ENCODE data around the gene ZNF554. TPM values are rescaled to one million over a fixed set of nuclear protein-coding genes. Genes with fewer than 3 reads are reported as not detected.

ZNF554 gene
- total RNA-seq, 1 experiment from 2014 or later, result 5.9 TPM

GRCh38 chr19:2858864-2859263 lies 39.2 kb downstream of the ZNF554 start:
- Mint-ChIP-seq H3K27me3 (ENCODE audit: low read depth) (peaks cover 17% of the 10 kb centered on the region), H3K9me3 (peaks cover 78 to 82% of the 10 kb centered on the region in 2 experiments), H3K4me1 (no peaks in the 10 kb centered on the region), H3K4me3 (no peak overlapping the region), H3K36me3 (ENCODE audit: insufficient read depth in 1 of 3, low read depth in 3 of 3) (peaks cover 30 to 46% (median 30%) of the 10 kb centered on the region in 3 experiments), H3K27ac (no peak overlapping the region)
- Histone ChIP-seq H2BK5ac (ENCODE audit: insufficient read length, low read length) (no peak overlapping the region), H3K18ac (ENCODE audit: insufficient read length, low read depth, low read length) (no peak overlapping the region), H3K79me2 (ENCODE audit: insufficient read depth, low read length) (no peaks in the 10 kb centered on the region), H3K4ac (ENCODE audit: low read depth, low read length) (no peak overlapping the region), H4K8ac (replicated peaks; ENCODE audit: insufficient read length, low read depth, low read length) (no peak overlapping the region), H2BK12ac (ENCODE audit: insufficient read length, low read depth, low read length) (no peak overlapping the region), H3K27me3 (ENCODE audit: insufficient read depth, low read length) (no peaks in the 10 kb centered on the region), H3K79me1 (ENCODE audit: insufficient read depth, low read depth, low read length, poor library complexity, severe bottlenecking) (no peaks in the 10 kb centered on the region), H2AK5ac (ENCODE audit: insufficient read length, low read length) (no peak overlapping the region), H3K4me2 (ENCODE audit: insufficient read depth, insufficient read length, low read length) (no peak overlapping the region), H2BK15ac (ENCODE audit: low read depth, low read length) (no peak overlapping the region), H3T11ph (ENCODE audit: low read length) (no peak overlapping the region), H3K4me1 (ENCODE audit: insufficient read depth, low read length) (no peaks in the 10 kb centered on the region), H3K23me2 (ENCODE audit: insufficient read length, low read depth, low read length, poor library complexity, severe bottlenecking) (no peaks in the 10 kb centered on the region), H3K14ac (ENCODE audit: insufficient read depth, low read length) (no peak overlapping the region), H4K5ac (ENCODE audit: insufficient read length, low read depth, low read length) (no peak overlapping the region), H4K91ac (ENCODE audit: insufficient read length, low read depth, low read length) (no peak overlapping the region), H2AFZ (ENCODE audit: low read length) (no peak overlapping the region), H4K20me1 (ENCODE audit: control insufficient read depth, insufficient read depth, insufficient read length) (no peaks in the 10 kb centered on the region), H3K9me3 (ENCODE audit: control insufficient read depth, low read depth, low read length) (peaks cover 46% of the 10 kb centered on the region), H3K27ac (ENCODE audit: insufficient read length, low read depth, low read length) (no peak overlapping the region), H3K56ac (ENCODE audit: insufficient read length, low read depth, low read length) (no peak overlapping the region), H2BK20ac (ENCODE audit: low read depth, low read length, poor library complexity, severe bottlenecking) (no peak overlapping the region), H2BK120ac (ENCODE audit: low read depth, low read length, poor library complexity, severe bottlenecking) (no peak overlapping the region), H3K9ac (ENCODE audit: extremely low read depth, insufficient read length, low read length) (no peak overlapping the region), H3K23ac (ENCODE audit: insufficient read length, low read depth, low read length) (no peak overlapping the region)
- no CpG with 5 or more reads among the region's 27 CpGs for WGBS (ENCODE audit: extremely low coverage, insufficient read length, low lambda C conversion rate)
- DNase-seq, result no peak
- TF ChIP-seq CTCF (conservative IDR thresholded peaks at IDR 0.05), result no peak
